ENCODE results near the gene RNF168. TPM values are rescaled to one million over a fixed set of nuclear protein-coding genes. Genes with fewer than 3 reads are reported as not detected.
"Not testable (repeated sequence)": the region's sequence is repeated elsewhere in the genome, so short reads cannot be mapped to it uniquely, and the experiment has no call there.

The RNF168 gene
- total RNA-seq, 1 experiment from 2014 or later = 66.1 TPM

GRCh38 chr3:196506687-196507086 lies 3.1 kb upstream of the RNF168 start (continued):
- no peak for TF ChIP-seq ZNF396 (CRISPR knock-in tag; IDR thresholded peaks at IDR 0.05; ENCODE audit: borderline replicate concordance)
- no peak for TF ChIP-seq OVOL2 (CRISPR knock-in tag; IDR thresholded peaks at IDR 0.05; ENCODE audit: borderline replicate concordance)
- TF ChIP-seq E2F4 (CRISPR knock-in tag; IDR thresholded peaks at IDR 0.05; ENCODE audit: borderline replicate concordance, low read depth) = no peak
- no peak for TF ChIP-seq ZMAT4 (CRISPR knock-in tag; IDR thresholded peaks at IDR 0.05)
- TF ChIP-seq ZNF416 (CRISPR knock-in tag; IDR thresholded peaks at IDR 0.05) = no peak

- Mint-ChIP-seq H3K9me3 (peaks cover 19% of the 10 kb centered on the region), H3K4me1 (peaks cover 13% of the 10 kb centered on the region), H3K27ac (peak overlapping the region; percentile 95), H3K27me3 (ENCODE audit: low read depth) (no peaks in the 10 kb centered on the region), H3K36me3 (peaks cover 18% of the 10 kb centered on the region), H3K4me3 (peak overlapping the region; percentile 100)
- no peak for ATAC-seq
- 0 out of 2 replicates have a peak, but pooled peaks have one; percentile 56 for TF ChIP-seq ZNF121 (CRISPR knock-in tag; IDR thresholded peaks at IDR 0.05)
- no peak for TF ChIP-seq SMAD4 (CRISPR knock-in tag; IDR thresholded peaks at IDR 0.05)
- TF ChIP-seq AR (CRISPR knock-in tag; IDR thresholded peaks at IDR 0.05) = no peak
- DNase-seq (ENCODE audit: low spot score) = no peak
- ChIA-PET CTCF (interaction anchor here (1.2 to 1.8 kb wide), 3 partner anchors 13 to 438 kb away, joined by 3 to 9 read pairs (median 3); partner anchors contain the start of gene NCBP2), POLR2A (no interaction called here)
These were observed 988 bp upstream of the RNF168 start for GRCh38 chr3:196504556-196504955.

GRCh38 chr3:196504077-196504398 lies 470 bp upstream of the RNF168 start:
- DNase-seq (ENCODE audit: low spot score); POLR2A ChIA-PET; ATAC-seq; H3K27me3 Mint-ChIP-seq (ENCODE audit: low read depth): not testable (repeated sequence)
- peaks cover 21% of the 10 kb centered on the region for H3K36me3 Mint-ChIP-seq
- peak overlapping the region; percentile 100 for H3K4me3 Mint-ChIP-seq
- peaks cover 19% of the 10 kb centered on the region for H3K4me1 Mint-ChIP-seq
- H3K9me3 Mint-ChIP-seq = peaks cover 19% of the 10 kb centered on the region
- CTCF ChIA-PET = interaction anchor here (1.5 to 1.8 kb wide), 2 partner anchors 25 to 438 kb away, joined by 3 to 9 read pairs; partner anchors contain the start of gene NCBP2
- peak overlapping the region; percentile 95 for H3K27ac Mint-ChIP-seq

- Mint-ChIP-seq H3K27ac (peak overlapping the region; percentile 99), H3K4me3 (peak overlapping the region; percentile 100), H3K27me3 (ENCODE audit: low read depth) (no peaks in the 10 kb centered on the region), H3K9me3 (peaks cover 15% of the 10 kb centered on the region), H3K4me1 (peaks cover 21% of the 10 kb centered on the region), H3K36me3 (peaks cover 23% of the 10 kb centered on the region)
- DNase-seq (ENCODE audit: low spot score) = no peak
- ChIA-PET POLR2A (interaction anchor here (0.8 kb wide), 2 partner anchors 26 to 52 kb away, joined by 3 to 6 read pairs; no protein-coding TSS in a partner anchor), CTCF (interaction anchor here (1.0 kb wide), 1 partner anchor 20 kb away, joined by 3 read pairs; no protein-coding TSS in a partner anchor)
- no peak for ATAC-seq
- TF ChIP-seq ATF2 (CRISPR knock-in tag; IDR thresholded peaks at IDR 0.05; ENCODE audit: borderline replicate concordance, low read depth) (no peak), RORB (CRISPR knock-in tag; IDR thresholded peaks at IDR 0.05) (no peak), JAZF1 (CRISPR knock-in tag; IDR thresholded peaks at IDR 0.05) (no peak), NFATC4 (CRISPR knock-in tag; IDR thresholded peaks at IDR 0.05) (no peak), ATF6 (CRISPR knock-in tag; IDR thresholded peaks at IDR 0.05) (no peak), ZNF317 (CRISPR knock-in tag; IDR thresholded peaks at IDR 0.05; ENCODE audit: borderline replicate concordance, low read depth) (no peak), ZBTB43 (CRISPR knock-in tag; IDR thresholded peaks at IDR 0.05) (no peak)
These were observed 783 bp downstream of the RNF168 start for GRCh38 chr3:196502775-196503195.
